ENCODE results near the gene HLA-DMB.

The HLA-DMB gene

DNA sequence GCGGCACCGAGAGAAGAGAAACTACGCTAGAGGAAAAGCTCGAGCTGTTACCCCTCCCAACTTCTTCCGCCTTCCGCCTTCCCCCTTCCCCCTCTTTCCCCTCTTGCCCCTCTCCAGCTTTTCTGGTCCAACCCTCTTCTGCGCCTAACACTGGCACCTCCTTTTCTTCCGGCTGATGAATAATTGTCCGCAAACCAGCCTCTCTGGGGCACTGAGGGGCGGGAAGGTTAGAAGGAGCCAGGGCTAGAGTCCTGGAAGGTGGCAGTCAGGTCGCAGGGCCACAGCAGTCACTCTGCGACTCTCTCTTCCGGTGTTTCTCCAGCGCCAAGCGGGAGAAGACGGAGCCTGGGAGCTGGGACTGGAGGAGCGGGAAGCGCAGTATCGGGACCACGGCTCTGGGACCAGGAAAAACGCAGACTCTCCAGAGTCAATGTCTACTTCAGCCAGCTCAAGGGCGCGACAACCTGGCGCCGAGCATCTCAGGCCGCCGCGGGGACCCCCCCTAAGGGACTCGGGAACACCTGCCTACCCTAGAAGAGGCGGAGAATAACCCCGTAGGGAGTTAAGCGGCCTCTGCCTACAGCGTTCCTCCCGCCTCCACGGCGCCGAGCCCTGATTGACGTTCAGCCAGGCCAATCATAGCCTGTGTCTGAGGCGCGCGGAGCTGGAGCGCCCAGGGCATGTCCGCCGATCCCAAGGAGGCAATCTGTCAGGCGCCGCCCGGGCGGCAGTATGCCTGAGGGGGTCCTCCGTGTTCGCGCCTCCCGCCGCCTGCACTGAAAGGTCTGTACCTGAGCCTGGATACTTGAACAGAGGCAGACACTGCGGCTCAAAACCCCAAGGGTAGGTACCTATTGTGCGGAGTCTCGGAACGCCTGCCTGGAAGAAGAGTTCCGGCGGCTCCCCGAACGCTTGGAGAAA, 46.5 kb downstream of the HLA-DMB start:
- in situ Hi-C loops (cut with MboI; ENCODE audit: low sequenced_read_pairs, unreplicated experiment): no loop called here
- DNase-seq (ENCODE audit: low spot score): peak; percentile 100
- no peak for TF ChIP-seq CTCF (IDR thresholded peaks at IDR 0.05; ENCODE audit: borderline replicate concordance, control extremely low read depth, extremely low read depth, insufficient read depth, missing control alignments)

- DNase-seq (ENCODE audit: low spot score): no peak
- in situ Hi-C loops (cut with MboI; ENCODE audit: low sequenced_read_pairs, unreplicated experiment): no loop called here
- no peak for TF ChIP-seq CTCF (IDR thresholded peaks at IDR 0.05; ENCODE audit: borderline replicate concordance, control extremely low read depth, extremely low read depth, insufficient read depth, missing control alignments)
These were observed 50.0 kb downstream of the HLA-DMB start for GRCh38 chr6:32890831-32891230.

DNA sequence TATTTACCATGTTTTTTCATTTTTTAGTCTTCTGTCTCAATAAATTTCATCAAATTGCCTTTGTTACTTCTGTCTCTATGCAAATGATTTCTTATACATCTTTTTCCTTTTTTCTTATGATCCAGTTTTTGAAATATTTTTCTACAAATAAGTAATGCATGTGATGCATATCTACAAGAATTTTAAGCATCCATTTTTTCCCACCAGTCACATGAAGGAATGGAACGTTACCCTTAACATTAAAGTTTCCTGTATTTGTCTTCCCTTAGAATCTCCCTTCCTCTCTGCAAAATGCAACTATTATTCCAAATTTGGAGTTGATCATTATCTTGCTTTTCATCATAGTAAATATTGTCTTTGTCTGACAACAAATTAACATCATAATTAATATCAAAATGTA, 51.3 kb downstream of the HLA-DMB start:
- in situ Hi-C loops (cut with MboI; ENCODE audit: low sequenced_read_pairs, unreplicated experiment): loop anchor here (5.0 kb wide), 1 partner anchor 98 kb away; no protein-coding TSS in a partner anchor
- no peak for TF ChIP-seq CTCF (IDR thresholded peaks at IDR 0.05; ENCODE audit: borderline replicate concordance, control extremely low read depth, extremely low read depth, insufficient read depth, missing control alignments)
- DNase-seq (ENCODE audit: low spot score): no peak

DNA sequence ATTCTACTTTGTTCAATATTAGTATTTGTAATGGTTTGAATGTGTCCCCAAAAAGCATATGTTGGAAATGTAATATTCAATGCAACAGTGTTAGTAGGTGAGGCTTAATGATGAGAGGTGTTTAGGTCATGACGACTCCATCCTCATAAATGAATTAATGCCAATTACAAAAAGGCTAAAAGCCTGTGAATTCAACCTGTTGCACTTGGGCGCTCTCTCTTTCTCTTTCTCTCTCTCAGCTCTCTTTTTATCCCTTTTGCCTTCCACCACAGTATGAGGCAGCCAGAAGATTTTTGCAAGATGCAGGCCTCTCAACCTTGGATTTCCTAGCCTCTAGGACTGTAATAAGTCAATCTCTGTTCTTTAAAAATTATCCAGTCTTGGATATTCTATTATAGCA, 52.3 kb downstream of the HLA-DMB start:
- no peak for TF ChIP-seq CTCF (IDR thresholded peaks at IDR 0.05; ENCODE audit: borderline replicate concordance, control extremely low read depth, extremely low read depth, insufficient read depth, missing control alignments)
- in situ Hi-C loops (cut with MboI; ENCODE audit: low sequenced_read_pairs, unreplicated experiment): loop anchor here (5.0 kb wide), 1 partner anchor 99 kb away; no protein-coding TSS in a partner anchor
- no peak for DNase-seq (ENCODE audit: low spot score)

DNA sequence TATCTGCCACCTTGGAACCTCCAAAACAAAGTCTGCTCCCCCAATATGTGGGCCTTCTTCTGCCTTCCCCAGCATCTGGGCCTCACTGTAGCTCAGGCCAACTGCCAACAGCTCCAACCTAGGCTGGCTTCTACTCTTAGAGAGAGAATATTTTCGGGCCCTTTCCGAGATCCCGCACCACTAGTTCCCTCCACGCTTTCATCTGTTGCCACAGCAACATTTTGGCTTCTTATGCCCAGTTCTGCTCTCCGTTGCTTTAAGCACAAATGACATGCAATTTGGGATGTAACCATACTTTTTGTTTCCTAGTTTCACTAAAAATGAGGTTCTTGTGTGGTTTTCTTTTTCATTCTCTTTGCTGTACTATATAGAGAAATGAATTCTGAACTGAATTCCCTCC, 53.2 kb downstream of the HLA-DMB start:
- in situ Hi-C loops (cut with MboI; ENCODE audit: low sequenced_read_pairs, unreplicated experiment): loop anchor here (5.0 kb wide), 1 partner anchor 100 kb away; no protein-coding TSS in a partner anchor
- DNase-seq (ENCODE audit: low spot score): no peak

More for the DNA sequence above, 53.2 kb downstream of the HLA-DMB start:
- TF ChIP-seq CTCF (IDR thresholded peaks at IDR 0.05; ENCODE audit: borderline replicate concordance, control extremely low read depth, extremely low read depth, insufficient read depth, missing control alignments): no peak

Data from GM13976 (cell line).